AG04449 (cell line): ENCODE results near the gene FCN3.
A peak's percentile ranks its signal among the peaks of the same experiment; 100 is the strongest.

Experiments used
- CTCF ChIA-PET: fragments of 350-600 bp; formaldehyde crosslinking; extraction: SDS; loops from one replicate; lab custom pipeline; 2021; ENCODE audit warnings: antibody characterized with exemption; lab: Yijun Ruan, JAX
- POLR2A ChIA-PET: fragments of 400-600, 350-600 bp; formaldehyde crosslinking; extraction: SDS; loops from one replicate; lab custom pipeline; 2020; ENCODE audit warnings: antibody characterized with exemption, inconsistent platforms; lab: Yijun Ruan, JAX
- DNase-seq: peaks from one replicate; pipeline ENCODE4 v3.0.0-alpha.2; 2010; ENCODE audit warnings: low read depth, low spot score
- H3K4me3 ChIP-seq: 2 replicates; pipeline ENCODE4 v1.5.1; 2011; ENCODE audit warnings: low read depth, mild to moderate bottlenecking, control low read depth, low read length
- CTCF ChIP-seq: IDR thresholded peaks from one replicate; pipeline ENCODE4 v1.5.1; 2011; ENCODE audit warnings: mild to moderate bottlenecking, moderate library complexity, low read length, control low read depth, inconsistent platforms; ENCODE audit not compliant: insufficient read depth; ENCODE audit errors: missing control alignments

FCN3 gene

GRCh38 chr1:27379564-27380122 is 5.0 kb upstream of the FCN3 start:
- POLR2A ChIA-PET: no interaction called here
- CTCF ChIA-PET: interaction anchor here (0.6 to 15.9 kb wide), 6 partner anchors 7 to 129 kb away, joined by 3 to 442 read pairs (median 4); no protein-coding TSS in a partner anchor
- H3K4me3 ChIP-seq: no peak overlapping the region
- no peak for TF ChIP-seq CTCF
- DNase-seq: no peak

GRCh38 chr1:27377760-27378495 is 3.3 kb upstream of the FCN3 start:
- CTCF ChIA-PET: interaction anchor here (0.7 to 15.9 kb wide), 9 partner anchors 9 to 230 kb away, joined by 3 to 442 read pairs (median 4); partner anchors contain the start of gene MAP3K6
- no peak for TF ChIP-seq CTCF
- no peak for DNase-seq
- POLR2A ChIA-PET: no interaction called here
- no peak overlapping the region for H3K4me3 ChIP-seq

GRCh38 chr1:27372808-27373690 is 1.6 kb downstream of the FCN3 start:
- POLR2A ChIA-PET: no interaction called here
- CTCF ChIA-PET: interaction anchor here (0.6 to 9.0 kb wide), 4 partner anchors 15 to 85 kb away, joined by 3 to 181 read pairs (median 6); no protein-coding TSS in a partner anchor
- peak; percentile 21 for TF ChIP-seq CTCF
- DNase-seq: no peak
- no peak overlapping the region for H3K4me3 ChIP-seq

- no peak for TF ChIP-seq CTCF
- ChIA-PET CTCF (interaction anchor here (0.6 to 9.0 kb wide), 7 partner anchors 14 to 85 kb away, joined by 3 to 181 read pairs (median 7); partner anchors contain the start of gene GPR3), POLR2A (interaction anchor here (0.6 kb wide), 1 partner anchor 10 kb away, joined by 3 read pairs; no protein-coding TSS in a partner anchor)
- no peak for DNase-seq
- no peak overlapping the region for H3K4me3 ChIP-seq
Observed at GRCh38 chr1:27372022-27372807, 2.4 kb downstream of the FCN3 start.

- POLR2A ChIA-PET: no interaction called here
- no peak overlapping the region for H3K4me3 ChIP-seq
- CTCF ChIA-PET: interaction anchor here (0.9 to 10.4 kb wide), 14 partner anchors 9 to 236 kb away, joined by 3 to 187 read pairs (median 8); partner anchors contain the start of genes CD164L2 and GPR3
- DNase-seq: no peak
- TF ChIP-seq CTCF: peak; percentile 24
Observed at GRCh38 chr1:27368869-27369582, 5.6 kb downstream of the FCN3 start.
